HepG2 (cell line): ENCODE results near the gene COBL. TPM values are rescaled to one million over a fixed set of nuclear protein-coding genes. Genes with fewer than 3 reads are reported as not detected.

Source experiments
- ATAC-seq: fragments of 200-7000 bp; cut with Tn5 transposase; 3 replicates; pipeline ENCODE4 v1.9.1; 2020; ENCODE audit warnings: mild to moderate bottlenecking, moderate library complexity
- BruUV-seq: library from RNA; stranded (reverse); fragments of 400-500 nt; replicated peaks from 2 replicates; lab custom pipeline; 2021; lab: Mats Ljungman, UMichigan
- CTCF ChIA-PET: fragments of 300-600 bp; formaldehyde crosslinking; extraction: SDS; loops from one replicate; lab custom pipeline; 2021; ENCODE audit warnings: low total read pairs, inconsistent platforms, low intra/inter-chr PET ratio; lab: Yijun Ruan, JAX
- POLR2A ChIA-PET: fragments of 350-600 bp; sonication (Branson Sonifier 250); formaldehyde crosslinking; loops from one replicate; lab custom pipeline; 2020; ENCODE audit warnings: antibody characterized with exemption, inconsistent platforms; lab: Yijun Ruan, JAX
- DNase-seq: peaks from one replicate; pipeline ENCODE4 v3.0.0-alpha.2; 2015; ENCODE audit warnings: low spot score
- FAIRE-seq: peaks from 3 replicates; lab custom pipeline; 2011; peaks lifted over from hg19 to GRCh38; lab: Jason Lieb, UNC
- H2AFZ ChIP-seq: one replicate; pipeline ENCODE4 v1.6.1; 2011; ENCODE audit warnings: low read length, inconsistent platforms
- H3K27ac ChIP-seq: fragments of 300-600 bp; 3 replicates; pipeline ENCODE4 v1.8.0; 2011; ENCODE audit warnings: mixed run types, mild to moderate bottlenecking, mixed read lengths, low read length, inconsistent platforms; ENCODE audit not compliant: insufficient read depth; ENCODE audit errors: extremely low read length
- H3K27me3 ChIP-seq, 2 experiments: fragments of 200-600 bp in 1 of 2; 2 replicates in 1 of 2; 3 replicates in 1 of 2; pipeline versions ENCODE4 v1.6.0 to v1.8.0; 2011; ENCODE audit warnings: low read length in 2 of 2, mild to moderate bottlenecking in 2 of 2, moderate library complexity in 2 of 2, inconsistent platforms in 1 of 2; ENCODE audit not compliant: insufficient read depth in 2 of 2, control insufficient read depth in 1 of 2
- H3K36me3 ChIP-seq, 2 experiments: fragments of 200-600 bp in 1 of 2; replicated peaks in 1 of 2; 2 replicates in 1 of 2; 3 replicates in 1 of 2; pipeline versions ENCODE4 v1.5.1 to v1.8.0; 2011; ENCODE audit warnings: low read length in 2 of 2, inconsistent platforms in 1 of 2; ENCODE audit not compliant: insufficient read depth in 2 of 2, control insufficient read depth in 1 of 2
- H3K4me1 ChIP-seq: 2 replicates; pipeline ENCODE4 v1.5.1; 2012; ENCODE audit warnings: low read length, inconsistent platforms; ENCODE audit not compliant: insufficient read depth
- H3K4me2 ChIP-seq: 2 replicates; pipeline ENCODE4 v1.6.0; 2011; ENCODE audit warnings: low read depth, low read length, inconsistent platforms
- H3K4me3 ChIP-seq, 3 experiments: fragments of 200-600 bp in 1 of 3; sonication (generic), shearing (Covaris generic) in 1 of 3; replicated peaks in 1 of 3; 2 replicates each; pipeline ENCODE4 v1.5.1; 2011 to 2016; ENCODE audit warnings: low read length in 3 of 3, inconsistent platforms in 2 of 3, low read depth in 2 of 3, mild to moderate bottlenecking in 2 of 3, control low read depth in 1 of 3, mixed read lengths in 1 of 3; ENCODE audit not compliant: insufficient read depth in 1 of 3
- H3K79me2 ChIP-seq: one replicate; pipeline ENCODE4 v1.6.1; 2011; ENCODE audit warnings: low read length, inconsistent platforms; ENCODE audit not compliant: insufficient read depth
- H3K9ac ChIP-seq: 2 replicates; pipeline ENCODE4 v1.6.0; 2011; ENCODE audit warnings: mild to moderate bottlenecking, low read depth, low read length, inconsistent platforms; ENCODE audit not compliant: insufficient read depth
- H3K9me3 ChIP-seq: 2 replicates; pipeline ENCODE4 v1.5.1; 2012; ENCODE audit warnings: mild to moderate bottlenecking, low read length
- H4K20me1 ChIP-seq: 2 replicates; pipeline ENCODE4 v1.6.0; 2011; ENCODE audit warnings: inconsistent platforms, mild to moderate bottlenecking, low read length, moderate library complexity; ENCODE audit not compliant: insufficient read depth
- ASH2L ChIP-seq: fragments of 300-600, 200-600 bp; sonication (generic); IDR thresholded peaks from 2 replicates; pipeline ENCODE4 v1.7.0; 2017; ENCODE audit warnings: low read depth, mild to moderate bottlenecking, moderate library complexity, mixed read lengths, low read length; ENCODE audit not compliant: insufficient read length
- BHLHE40 ChIP-seq: IDR thresholded peaks from 2 replicates; pipeline ENCODE4 v1.6.1; 2011; ENCODE audit warnings: low read length, improper control_type of control experiment
- FLYWCH1 ChIP-seq: sonication (generic); formaldehyde crosslinking; IDR thresholded peaks from 2 replicates; pipeline ENCODE4 v1.8.1; 2023; ENCODE audit warnings: mild to moderate bottlenecking, missing genetic modification reagents
- MAFK ChIP-seq, 2 experiments: IDR thresholded peaks in 1 of 2; conservative IDR thresholded peaks in 1 of 2; 2 replicates each; pipeline ENCODE4 v1.6.1; 2011; ENCODE audit warnings: improper control_type of control experiment in 2 of 2, low read length in 2 of 2
- MED13 ChIP-seq: sonication (generic); formaldehyde crosslinking; IDR thresholded peaks from 2 replicates; pipeline ENCODE4 v1.5.0; 2020; ENCODE audit warnings: missing genetic modification reagents
- PLRG1 ChIP-seq: fragments of 450-650 bp; conservative IDR thresholded peaks from 2 replicates; pipeline ENCODE4 v1.6.1; 2016
- SKI ChIP-seq: fragments of 450-650 bp; IDR thresholded peaks from one replicate; pipeline ENCODE4 v1.6.1; 2018; ENCODE audit warnings: mild to moderate bottlenecking; ENCODE audit not compliant: partially characterized antibody
- STAG1 ChIP-seq: sonication (generic); formaldehyde crosslinking; IDR thresholded peaks from 2 replicates; pipeline ENCODE4 v1.4.0; 2020; ENCODE audit warnings: missing genetic modification reagents
- ZFY ChIP-seq: sonication (generic); formaldehyde crosslinking; IDR thresholded peaks from 2 replicates; pipeline ENCODE4 v1.4.0; 2020; ENCODE audit warnings: missing genetic modification reagents
- ZNF282 ChIP-seq: fragments of 450-650 bp; IDR thresholded peaks from 2 replicates; pipeline ENCODE4 v1.6.1; 2018; ENCODE audit not compliant: partially characterized antibody
- ZNF552 ChIP-seq: sonication (generic); formaldehyde crosslinking; IDR thresholded peaks from 2 replicates; pipeline ENCODE4 v1.9.0; 2022; ENCODE audit warnings: missing genetic modification reagents, mild to moderate bottlenecking, borderline replicate concordance
- ZNF616 ChIP-seq: sonication (generic); formaldehyde crosslinking; IDR thresholded peaks from 2 replicates; pipeline ENCODE4 v1.5.0; 2020; ENCODE audit warnings: low read depth, mild to moderate bottlenecking, missing genetic modification reagents
- WGBS: methylation state at CpG from one replicate; pipeline ENCODE4 v1.1.6; 2017; ENCODE audit warnings: low lambda C conversion rate; 5-methylcytosine and 5-hydroxymethylcytosine counted together
- in situ Hi-C: cut with HindIII; loops from 2 replicates; pipeline ENCODE4 v1.10.0; 2017; ENCODE audit warnings: low pct_unique_long_range_greater_than_20kb; ENCODE audit not compliant: extremely low pct_ligation_motif_present
- intact Hi-C: fragments of 100-400 bp; cut with micrococcal nuclease; formaldehyde crosslinking; loops from one replicate; pipeline ENCODE4 v1.10.0; 2022; ENCODE audit not compliant: unreplicated experiment
- polyA plus RNA-seq, 8 experiments: library from polyadenylated mRNA; depleted of rRNA in 3 of 8; stranded (reverse) in 7 of 8; unstranded in 1 of 8; fragments of >200 nt; fragmentation: Illumina TruSeq in 4 of 8; extraction: Trizol in 4 of 8; gene quantifications; 2 replicates each; pipeline versions ENCODE4 v1.2.1 to v1.2.3, GENCODE V29; 2011 to 2016; ENCODE audit warnings: low read depth in 4 of 8, missing spikeins in 1 of 8, mixed read lengths in 1 of 8; ENCODE audit not compliant: insufficient read depth in 1 of 8
- total RNA-seq, 5 experiments: library from RNA; depleted of rRNA; stranded (reverse); fragments of >200 nt; fragmentation: Illumina TruSeq; extraction: Trizol; gene quantifications; 2 replicates each; pipeline ENCODE4 v1.2.3, GENCODE V29; 2016; ENCODE audit warnings: low read depth in 1 of 5
- TF ChIP-seq, protein P1 (sequence below): sonication (generic); formaldehyde crosslinking; IDR thresholded peaks from 2 replicates; pipeline ENCODE4 v1.4.0; 2020; ENCODE audit warnings: low read depth, missing genetic modification reagents
- TF ChIP-seq, protein P2 (sequence below): sonication (generic); formaldehyde crosslinking; IDR thresholded peaks from 2 replicates; pipeline ENCODE4 v1.4.0; 2020; ENCODE audit warnings: missing genetic modification reagents, mild to moderate bottlenecking, borderline replicate concordance

COBL gene
- total and polyA plus RNA-seq, 2 of the 13 experiments (the other 11 are each of a cell fraction or from before 2014, with no cell fraction given) = 3.8 to 4.9 TPM

DNA sequence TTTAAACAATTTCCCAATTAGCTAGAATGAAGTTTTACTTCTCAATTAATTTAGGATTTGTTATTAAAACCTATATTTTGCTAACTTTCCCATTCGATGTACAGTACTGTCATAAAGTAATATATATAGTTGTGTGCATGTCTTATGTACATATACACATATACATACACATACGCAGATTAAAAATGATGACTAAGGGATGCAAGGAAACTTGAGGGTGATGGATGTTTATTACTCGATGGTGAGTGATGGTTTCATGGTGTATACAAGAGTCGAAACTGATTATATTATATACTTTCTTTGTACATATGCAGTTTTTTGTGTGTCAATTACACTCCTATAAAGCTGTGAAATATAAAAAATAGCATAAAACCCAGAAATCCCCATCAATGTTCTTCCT lies 248.2 kb downstream of the COBL start:
- intact Hi-C loops (loop anchor here (5.0 kb wide), 2 partner anchors 94 to 371 kb away; no protein-coding TSS in a partner anchor), in situ Hi-C loops (no loop called here)
- Histone ChIP-seq H3K9ac (no peak overlapping the region), H3K4me1 (peaks cover 12% of the 10 kb centered on the region), H3K4me3 (no peak overlapping the region), H3K79me2 (no peaks in the 10 kb centered on the region), H3K27me3 (no peaks in the 10 kb centered on the region), H3K27ac (no peak overlapping the region), H3K9me3 (no peaks in the 10 kb centered on the region), H2AFZ (no peak overlapping the region), H3K4me2 (no peak overlapping the region), H4K20me1 (no peaks in the 10 kb centered on the region), H3K36me3 (no peaks in the 10 kb centered on the region; a peak in 1 of 5 replicates)
- no peak for DNase-seq
- ChIA-PET CTCF (no interaction called here), POLR2A (no interaction called here)
- BruUV-seq = no TSS peak
- TF ChIP-seq MAFK (conservative IDR thresholded peaks at IDR 0.05 in 1 of 2, IDR thresholded peaks at IDR 0.05 in 1 of 2; ENCODE audit: low read length in 2 of 2) = peak; percentile 60 to 61
- TF ChIP-seq ZNF552 = no peak
- FAIRE-seq = no peak
- ATAC-seq = no peak
- 90% methylated on average over 4 of the region's 4 CpGs for WGBS

DNA sequence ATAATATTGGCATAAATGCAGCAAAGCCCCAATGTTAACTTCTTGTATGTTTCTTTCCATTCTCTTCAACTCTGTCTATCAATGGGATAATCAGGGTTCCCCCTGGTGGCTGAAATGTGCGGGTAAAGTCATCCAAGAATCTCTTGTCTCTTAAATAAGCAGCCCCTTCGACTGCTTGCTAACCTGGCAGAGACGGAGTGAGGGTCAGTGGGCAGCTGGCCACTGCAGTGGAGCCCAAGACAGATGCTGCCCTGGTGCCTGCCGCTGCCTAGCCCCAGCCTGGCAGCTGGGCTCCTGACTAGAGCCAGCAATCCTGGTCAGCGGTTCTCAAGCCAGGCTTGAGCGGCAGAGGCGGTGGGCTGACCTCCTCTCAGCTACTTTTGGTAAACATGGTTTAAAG lies 248.9 kb downstream of the COBL start:
- 57% methylated on average over 6 of the region's 7 CpGs for WGBS
- CTCF ChIA-PET = no interaction called here
- no peak overlapping the region for H3K9ac ChIP-seq
- no peaks in the 10 kb centered on the region for H3K27me3 ChIP-seq
- no peak overlapping the region for H3K4me2 ChIP-seq
- no peak overlapping the region for H2AFZ ChIP-seq
- FAIRE-seq (peak; percentile 68), DNase-seq (peak; percentile 53), ATAC-seq (peak; percentile 89)
- no peak overlapping the region for H3K27ac ChIP-seq
- H3K36me3 ChIP-seq = peaks cover 0 to under 1% of the 10 kb centered on the region in 2 experiments; a peak in 1 of 5 replicates
- intact Hi-C loops (loop anchor here (5.0 kb wide), 2 partner anchors 95 to 370 kb away; no protein-coding TSS in a partner anchor), in situ Hi-C loops (no loop called here)
- H3K4me1 ChIP-seq = peaks cover 12% of the 10 kb centered on the region
- no peaks in the 10 kb centered on the region for H3K79me2 ChIP-seq
- H3K9me3 ChIP-seq = no peaks in the 10 kb centered on the region
- H3K4me3 ChIP-seq = no peak overlapping the region
- no TSS peak for BruUV-seq
- no peaks in the 10 kb centered on the region for H4K20me1 ChIP-seq
- POLR2A ChIA-PET = no interaction called here
- TF ChIP-seq MED13 (no peak), FLYWCH1 (CRISPR knock-in tag) (no peak), ZNF616 (CRISPR knock-in tag) (no peak), SKI (no peak), ASH2L (no peak), STAG1 (CRISPR knock-in tag) (peak; percentile 57), PLRG1 (no peak), BHLHE40 (no peak), ZFY (CRISPR knock-in tag) (no peak), ZNF282 (no peak)
- TF ChIP-seq, protein P1, sequence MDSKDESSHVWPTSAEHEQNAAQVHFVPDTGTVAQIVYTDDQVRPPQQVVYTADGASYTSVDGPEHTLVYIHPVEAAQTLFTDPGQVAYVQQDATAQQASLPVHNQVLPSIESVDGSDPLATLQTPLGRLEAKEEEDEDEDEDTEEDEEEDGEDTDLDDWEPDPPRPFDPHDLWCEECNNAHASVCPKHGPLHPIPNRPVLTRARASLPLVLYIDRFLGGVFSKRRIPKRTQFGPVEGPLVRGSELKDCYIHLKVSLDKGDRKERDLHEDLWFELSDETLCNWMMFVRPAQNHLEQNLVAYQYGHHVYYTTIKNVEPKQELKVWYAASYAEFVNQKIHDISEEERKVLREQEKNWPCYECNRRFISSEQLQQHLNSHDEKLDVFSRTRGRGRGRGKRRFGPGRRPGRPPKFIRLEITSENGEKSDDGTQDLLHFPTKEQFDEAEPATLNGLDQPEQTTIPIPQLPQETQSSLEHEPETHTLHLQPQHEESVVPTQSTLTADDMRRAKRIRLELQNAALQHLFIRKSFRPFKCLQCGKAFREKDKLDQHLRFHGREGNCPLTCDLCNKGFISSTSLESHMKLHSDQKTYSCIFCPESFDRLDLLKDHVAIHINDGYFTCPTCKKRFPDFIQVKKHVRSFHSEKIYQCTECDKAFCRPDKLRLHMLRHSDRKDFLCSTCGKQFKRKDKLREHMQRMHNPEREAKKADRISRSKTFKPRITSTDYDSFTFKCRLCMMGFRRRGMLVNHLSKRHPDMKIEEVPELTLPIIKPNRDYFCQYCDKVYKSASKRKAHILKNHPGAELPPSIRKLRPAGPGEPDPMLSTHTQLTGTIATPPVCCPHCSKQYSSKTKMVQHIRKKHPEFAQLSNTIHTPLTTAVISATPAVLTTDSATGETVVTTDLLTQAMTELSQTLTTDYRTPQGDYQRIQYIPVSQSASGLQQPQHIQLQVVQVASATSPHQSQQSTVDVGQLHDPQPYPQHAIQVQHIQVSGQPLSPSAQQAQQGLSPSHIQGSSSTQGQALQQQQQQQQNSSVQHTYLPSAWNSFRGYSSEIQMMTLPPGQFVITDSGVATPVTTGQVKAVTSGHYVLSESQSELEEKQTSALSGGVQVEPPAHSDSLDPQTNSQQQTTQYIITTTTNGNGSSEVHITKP (CRISPR knock-in tag) = no peak
- TF ChIP-seq, protein P2, sequence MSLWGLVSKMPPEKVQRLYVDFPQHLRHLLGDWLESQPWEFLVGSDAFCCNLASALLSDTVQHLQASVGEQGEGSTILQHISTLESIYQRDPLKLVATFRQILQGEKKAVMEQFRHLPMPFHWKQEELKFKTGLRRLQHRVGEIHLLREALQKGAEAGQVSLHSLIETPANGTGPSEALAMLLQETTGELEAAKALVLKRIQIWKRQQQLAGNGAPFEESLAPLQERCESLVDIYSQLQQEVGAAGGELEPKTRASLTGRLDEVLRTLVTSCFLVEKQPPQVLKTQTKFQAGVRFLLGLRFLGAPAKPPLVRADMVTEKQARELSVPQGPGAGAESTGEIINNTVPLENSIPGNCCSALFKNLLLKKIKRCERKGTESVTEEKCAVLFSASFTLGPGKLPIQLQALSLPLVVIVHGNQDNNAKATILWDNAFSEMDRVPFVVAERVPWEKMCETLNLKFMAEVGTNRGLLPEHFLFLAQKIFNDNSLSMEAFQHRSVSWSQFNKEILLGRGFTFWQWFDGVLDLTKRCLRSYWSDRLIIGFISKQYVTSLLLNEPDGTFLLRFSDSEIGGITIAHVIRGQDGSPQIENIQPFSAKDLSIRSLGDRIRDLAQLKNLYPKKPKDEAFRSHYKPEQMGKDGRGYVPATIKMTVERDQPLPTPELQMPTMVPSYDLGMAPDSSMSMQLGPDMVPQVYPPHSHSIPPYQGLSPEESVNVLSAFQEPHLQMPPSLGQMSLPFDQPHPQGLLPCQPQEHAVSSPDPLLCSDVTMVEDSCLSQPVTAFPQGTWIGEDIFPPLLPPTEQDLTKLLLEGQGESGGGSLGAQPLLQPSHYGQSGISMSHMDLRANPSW = no peak
